ENCODE data around the gene ARID3C.

The ARID3C gene

DNA sequence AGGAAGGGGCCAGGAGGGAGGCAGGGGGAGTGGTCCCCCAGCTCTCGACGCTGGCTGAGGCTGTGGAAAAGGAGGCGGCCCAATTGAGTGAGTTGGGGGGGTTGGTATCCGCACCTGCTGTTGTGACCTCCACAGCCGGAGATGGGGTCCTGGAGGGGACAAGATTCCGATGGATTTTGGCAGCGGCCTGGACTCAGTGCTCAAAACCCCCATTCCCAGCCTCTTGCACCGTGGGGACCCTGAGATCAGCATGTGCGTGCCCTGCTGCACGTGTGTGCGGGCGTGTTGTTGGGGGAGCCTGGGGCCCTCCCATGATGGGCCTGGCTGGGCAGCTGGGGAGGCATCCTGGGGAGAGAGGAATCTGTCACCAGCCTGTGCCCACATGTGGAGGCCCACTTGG, 54.3 kb downstream of the ARID3C start:
- H3K9ac ChIP-seq (ENCODE audit: low read depth, low read length), result no peak overlapping the region
- H3K9me3 ChIP-seq (ENCODE audit: control insufficient read depth, insufficient read depth, low read length), result no peaks in the 10 kb centered on the region
- no peaks in the 10 kb centered on the region for H3K36me3 ChIP-seq (ENCODE audit: insufficient read depth, low read length)
- H3K4me1 ChIP-seq (ENCODE audit: insufficient read depth, low read length), result peaks cover 43% of the 10 kb centered on the region

DNA sequence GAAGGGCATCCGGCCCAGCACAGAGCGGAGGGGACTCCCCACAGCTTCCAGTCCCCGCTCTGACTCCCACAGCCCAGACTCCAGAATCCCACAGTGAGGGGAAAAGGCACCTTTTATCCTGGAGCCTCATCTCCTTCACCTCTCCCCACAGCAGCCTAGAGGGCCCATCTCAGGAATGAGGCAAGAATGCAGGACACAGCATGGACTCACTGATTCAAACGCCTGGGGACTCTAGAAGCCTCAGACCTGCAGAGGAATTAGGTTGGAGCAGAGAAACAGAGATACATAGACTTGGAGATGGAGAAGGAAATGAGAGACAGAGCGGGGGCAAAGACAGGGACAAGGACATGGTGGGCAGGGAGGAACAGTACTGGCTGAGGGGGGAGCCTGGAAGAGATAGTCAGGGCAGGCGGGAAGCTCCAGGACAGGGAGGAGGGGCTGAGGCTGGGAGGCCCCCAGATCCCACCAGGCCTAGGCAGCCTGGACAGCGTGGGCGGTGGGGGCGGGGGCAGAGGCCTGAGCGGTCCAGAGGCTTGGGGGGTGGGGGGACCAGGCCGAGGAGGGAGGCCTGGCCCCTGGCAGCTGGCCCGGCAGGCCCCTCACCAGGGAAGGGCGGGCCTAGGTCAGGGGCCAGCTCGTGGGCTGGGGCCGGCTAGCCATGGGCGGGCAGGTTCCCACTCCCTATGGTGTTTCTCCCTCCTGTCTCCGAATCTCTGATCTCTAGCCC, 55.1 kb downstream of the ARID3C start:
- H3K36me3 ChIP-seq (ENCODE audit: insufficient read depth, low read length), result no peaks in the 10 kb centered on the region
- peaks cover 44% of the 10 kb centered on the region for H3K4me1 ChIP-seq (ENCODE audit: insufficient read depth, low read length)
- no peak overlapping the region for H3K9ac ChIP-seq (ENCODE audit: low read depth, low read length)
- H3K9me3 ChIP-seq (ENCODE audit: control insufficient read depth, insufficient read depth, low read length), result no peaks in the 10 kb centered on the region

DNA sequence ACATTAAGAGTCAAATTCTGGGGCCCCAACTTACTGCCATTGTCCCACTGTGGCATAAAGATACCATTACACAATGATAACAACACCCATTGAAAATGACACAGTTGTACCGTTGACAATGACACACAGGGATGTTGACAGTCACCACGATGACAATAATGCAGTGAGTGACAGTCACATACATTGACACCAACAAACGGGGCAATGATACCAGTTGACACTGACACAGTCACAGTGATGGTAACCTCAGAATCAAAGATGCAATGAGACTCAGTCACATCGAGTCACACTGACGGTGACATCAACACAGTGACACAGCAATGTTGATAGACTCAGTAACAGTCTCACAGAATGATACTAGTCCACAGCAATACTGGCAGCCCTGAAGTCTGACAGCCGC, 56.2 kb downstream of the ARID3C start:
- peaks cover 44% of the 10 kb centered on the region for H3K4me1 ChIP-seq (ENCODE audit: insufficient read depth, low read length)
- no peak overlapping the region for H3K9ac ChIP-seq (ENCODE audit: low read depth, low read length)
- no peaks in the 10 kb centered on the region for H3K36me3 ChIP-seq (ENCODE audit: insufficient read depth, low read length)
- H3K9me3 ChIP-seq (ENCODE audit: control insufficient read depth, insufficient read depth, low read length), result no peaks in the 10 kb centered on the region

DNA sequence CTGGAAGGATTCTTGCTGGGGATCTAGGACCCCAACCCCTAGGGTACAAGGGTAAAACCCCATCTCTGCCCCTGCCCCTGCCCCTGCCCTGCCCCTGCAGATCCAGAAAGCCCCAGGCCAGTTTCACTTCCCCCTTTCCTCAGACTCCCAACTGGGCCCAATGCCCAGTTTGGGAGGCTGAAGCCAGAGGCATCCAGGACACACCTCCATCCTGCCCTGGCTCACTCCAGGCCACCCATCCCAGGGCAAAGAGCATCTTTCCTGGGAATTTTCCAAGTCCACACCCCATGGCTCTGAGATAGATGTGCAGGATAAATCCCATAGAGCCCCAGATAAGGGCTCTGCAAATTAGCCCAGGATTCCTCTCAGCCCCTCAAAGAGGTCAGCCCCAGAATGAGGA, 56.8 kb downstream of the ARID3C start:
- H3K4me1 ChIP-seq (ENCODE audit: insufficient read depth, low read length), result peaks cover 40% of the 10 kb centered on the region
- no peaks in the 10 kb centered on the region for H3K36me3 ChIP-seq (ENCODE audit: insufficient read depth, low read length)
- H3K9me3 ChIP-seq (ENCODE audit: control insufficient read depth, insufficient read depth, low read length), result no peaks in the 10 kb centered on the region
- no peak overlapping the region for H3K9ac ChIP-seq (ENCODE audit: low read depth, low read length)

DNA sequence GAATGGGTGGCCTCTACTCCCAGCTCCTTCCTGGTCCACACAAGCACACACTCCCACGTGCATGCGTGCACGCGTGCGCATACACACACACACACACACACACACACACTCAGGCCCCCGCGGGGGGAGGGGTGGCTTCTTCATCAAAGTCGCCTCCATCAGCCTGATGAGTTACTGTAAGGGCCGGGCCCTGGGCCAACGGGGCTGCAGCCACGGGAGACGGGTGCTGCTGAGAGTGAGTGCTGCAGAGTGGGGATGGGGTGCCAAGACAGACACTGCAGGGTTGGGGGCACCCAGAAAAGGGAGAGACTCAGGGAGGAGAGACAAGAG, 57.4 kb downstream of the ARID3C start:
- Histone ChIP-seq H3K4me1 (ENCODE audit: insufficient read depth, low read length) (peaks cover 34% of the 10 kb centered on the region), H3K9ac (ENCODE audit: low read depth, low read length) (no peak overlapping the region)

More for the DNA sequence above, 57.4 kb downstream of the ARID3C start:
- Histone ChIP-seq H3K36me3 (ENCODE audit: insufficient read depth, low read length) (no peaks in the 10 kb centered on the region), H3K9me3 (ENCODE audit: control insufficient read depth, insufficient read depth, low read length) (no peaks in the 10 kb centered on the region)

Data from ES-I3 (cell line).